Muscle of arm (tissue), 12 donors: ENCODE measurements around the gene RBBP8. TPM values are rescaled to one million over a fixed set of nuclear protein-coding genes. Genes with fewer than 3 reads are reported as not detected.

Source experiments
- DNase-seq: peaks from one replicate; pipeline ENCODE4 v3.0.0-alpha.2; 2013
- polyA plus RNA-seq, 12 donors: library from polyadenylated mRNA; unstranded; fragments of 120-200 nt; gene quantifications; one replicate each; pipeline ENCODE4 v1.2.1, GENCODE V29; 2013; ENCODE audit not compliant: insufficient read length in 12 of 12

The RBBP8 gene
- polyA plus RNA-seq, 12 donors = 10.3 to 44.2 (median 11.9) TPM; not detected in 1

GRCh38 chr18:23059541-23060465 lies 126.7 kb downstream of the RBBP8 start:
- DNase-seq = no peak

- DNase-seq = no peak
Observed at GRCh38 chr18:23062011-23062410, 128.9 kb downstream of the RBBP8 start.

- DNase-seq = no peak
Observed at GRCh38 chr18:23063502-23063901, 130.4 kb downstream of the RBBP8 start.

- no peak for DNase-seq
Observed at GRCh38 chr18:23065234-23065806, 132.2 kb downstream of the RBBP8 start.

GRCh38 chr18:23066060-23066459 lies 132.9 kb downstream of the RBBP8 start:
- no peak for DNase-seq

GRCh38 chr18:23066504-23067039 lies 133.4 kb downstream of the RBBP8 start:
- DNase-seq = no peak

GRCh38 chr18:23067236-23067635 lies 134.1 kb downstream of the RBBP8 start:
- no peak for DNase-seq

GRCh38 chr18:23068011-23068410 lies 134.9 kb downstream of the RBBP8 start:
- DNase-seq = no peak

- DNase-seq = no peak
Observed at GRCh38 chr18:23068570-23069310, 135.6 kb downstream of the RBBP8 start.

- no peak for DNase-seq
Observed at GRCh38 chr18:23069481-23069880, 136.4 kb downstream of the RBBP8 start.

- DNase-seq = no peak
Observed at GRCh38 chr18:23069898-23070297, 136.8 kb downstream of the RBBP8 start.

- no peak for DNase-seq
Observed at GRCh38 chr18:23071285-23071684, 138.2 kb downstream of the RBBP8 start.

- no peak for DNase-seq
Observed at GRCh38 chr18:23072079-23072478, 139.0 kb downstream of the RBBP8 start.

GRCh38 chr18:23073996-23074606 lies 141.0 kb downstream of the RBBP8 start:
- DNase-seq = no peak

Other genes starting within 250 kb of the RBBP8 start
- gene CABLES1, start 202.2 kb downstream of the RBBP8 start, polyA plus RNA-seq = 10 to 100 TPM in 1 of 12 donors, 1 to 10 TPM in 10, not detected in 1; 5.1 to 14.9 (median 8.1) TPM